Astrocyte (in vitro differentiated cells and primary cell): Measurements from ENCODE around the gene ANKRD9. TPM values are rescaled to one million over a fixed set of nuclear protein-coding genes. Genes with fewer than 3 reads are reported as not detected.
"Not testable (repeated sequence)": the region's sequence is repeated elsewhere in the genome, so short reads cannot be mapped to it uniquely, and the experiment has no call there.

Experiments
- DNase-seq: peaks from one replicate; pipeline ENCODE4 v3.0.0-alpha.2; 2010; ENCODE audit warnings: low read depth
- FAIRE-seq: peaks from 2 replicates; lab custom pipeline; 2011; peaks lifted over from hg19 to GRCh38; lab: Jason Lieb, UNC
- H2AFZ ChIP-seq: 2 replicates; pipeline ENCODE4 v1.6.0; 2012; ENCODE audit warnings: low read depth, low read length, inconsistent platforms
- H3K27ac ChIP-seq: 2 replicates; pipeline ENCODE4 v1.5.1; 2011; ENCODE audit warnings: low read depth, low read length, inconsistent platforms
- H3K27me3 ChIP-seq: 2 replicates; pipeline ENCODE4 v1.6.0; 2011; ENCODE audit warnings: low read length, inconsistent platforms; ENCODE audit not compliant: insufficient read depth
- H3K36me3 ChIP-seq: 2 replicates; pipeline ENCODE4 v1.5.1; 2011; ENCODE audit warnings: low read length, inconsistent platforms; ENCODE audit not compliant: insufficient read depth
- H3K4me1 ChIP-seq: 2 replicates; pipeline ENCODE4 v1.5.1; 2011; ENCODE audit warnings: low read length, inconsistent platforms; ENCODE audit not compliant: insufficient read depth
- H3K4me2 ChIP-seq: 2 replicates; pipeline ENCODE4 v1.6.0; 2012; ENCODE audit warnings: low read length, inconsistent platforms
- H3K4me3 ChIP-seq: 2 replicates; pipeline ENCODE4 v1.5.1; 2011; ENCODE audit warnings: low read depth, mild to moderate bottlenecking, low read length, inconsistent platforms; ENCODE audit not compliant: insufficient read depth
- H3K79me2 ChIP-seq: 2 replicates; pipeline ENCODE4 v1.6.0; 2012; ENCODE audit warnings: mild to moderate bottlenecking, low read length, inconsistent platforms; ENCODE audit not compliant: insufficient read depth
- H3K9ac ChIP-seq: 2 replicates; pipeline ENCODE4 v1.6.0; 2012; ENCODE audit warnings: mild to moderate bottlenecking, low read length, inconsistent platforms
- H3K9me3 ChIP-seq: 2 replicates; pipeline ENCODE4 v1.5.1; 2012; ENCODE audit warnings: low read depth, mild to moderate bottlenecking, low read length, inconsistent platforms; ENCODE audit not compliant: insufficient read depth
- H4K20me1 ChIP-seq: 2 replicates; pipeline ENCODE4 v1.6.0; 2012; ENCODE audit warnings: low read length, inconsistent platforms; ENCODE audit not compliant: insufficient read depth
- H3K27ac Mint-ChIP-seq: one replicate; pipeline ENCODE4 v1.8.0; 2021; ENCODE audit warnings: mild to moderate bottlenecking, mixed read lengths; ENCODE audit not compliant: unreplicated experiment
- H3K27me3 Mint-ChIP-seq: one replicate; pipeline ENCODE4 v1.8.0; 2021; ENCODE audit warnings: low read depth, mixed read lengths; ENCODE audit not compliant: unreplicated experiment
- H3K36me3 Mint-ChIP-seq: one replicate; pipeline ENCODE4 v1.8.0; 2021; ENCODE audit warnings: low read depth, mixed read lengths; ENCODE audit not compliant: unreplicated experiment
- H3K4me1 Mint-ChIP-seq: one replicate; pipeline ENCODE4 v1.8.0; 2021; ENCODE audit warnings: low read depth, mixed read lengths; ENCODE audit not compliant: unreplicated experiment
- H3K4me3 Mint-ChIP-seq: one replicate; pipeline ENCODE4 v1.8.0; 2021; ENCODE audit warnings: mild to moderate bottlenecking, moderate library complexity, mixed read lengths; ENCODE audit not compliant: unreplicated experiment
- H3K9me3 Mint-ChIP-seq: one replicate; pipeline ENCODE4 v1.8.0; 2021; ENCODE audit warnings: mild to moderate bottlenecking, mixed read lengths; ENCODE audit not compliant: unreplicated experiment
- CTCF ChIP-seq: IDR thresholded peaks from 2 replicates; pipeline ENCODE4 v1.5.1; 2011; ENCODE audit warnings: low read depth, mild to moderate bottlenecking, inconsistent platforms, low read length, moderate library complexity; ENCODE audit not compliant: insufficient read depth
- EZH2 ChIP-seq: IDR thresholded peaks from 2 replicates; pipeline ENCODE4 v1.6.1; 2012; ENCODE audit warnings: mild to moderate bottlenecking, low read length, inconsistent platforms; ENCODE audit not compliant: insufficient read depth
- total RNA-seq: library from RNA; stranded (reverse); gene quantifications from 2 replicates; pipeline ENCODE4 v1.2.1, GENCODE V29; 2021

The ANKRD9 gene
- total RNA-seq, 1 donor from 2014 or later = 9.4 TPM

- peak overlapping the region; percentile 60 for H3K4me3 ChIP-seq
- Mint-ChIP-seq H3K9me3 (no peaks in the 10 kb centered on the region), H3K4me3 (peak overlapping the region; percentile 62), H3K36me3 (no peaks in the 10 kb centered on the region), H3K4me1 (no peaks in the 10 kb centered on the region), H3K27me3 (peaks cover 12% of the 10 kb centered on the region), H3K27ac (no peak overlapping the region)
- FAIRE-seq (no peak), DNase-seq (no peak)
- H4K20me1 ChIP-seq = no peaks in the 10 kb centered on the region
- H3K79me2 ChIP-seq = no peaks in the 10 kb centered on the region
- peak overlapping the region; percentile 78 for H3K9ac ChIP-seq
- no peaks in the 10 kb centered on the region for H3K9me3 ChIP-seq
- H3K36me3 ChIP-seq = no peaks in the 10 kb centered on the region
- H2AFZ ChIP-seq = peak overlapping the region; percentile 98
- TF ChIP-seq CTCF (no peak), EZH2 (no peak)
- no peaks in the 10 kb centered on the region for H3K27me3 ChIP-seq
- H3K4me2 ChIP-seq = peak overlapping the region; percentile 87
- H3K27ac ChIP-seq = no peak overlapping the region
- H3K4me1 ChIP-seq = peaks cover 11% of the 10 kb centered on the region
Observed at GRCh38 chr14:102554821-102555819, 45.5 kb upstream of the ANKRD9 start.

- H3K9me3 Mint-ChIP-seq = no peaks in the 10 kb centered on the region
Observed at GRCh38 chr14:102551995-102552705, 42.6 kb upstream of the ANKRD9 start.

GRCh38 chr14:102550927-102551401 lies 41.4 kb upstream of the ANKRD9 start:
- H3K9me3 Mint-ChIP-seq, H3K4me3 Mint-ChIP-seq, FAIRE-seq: not testable (repeated sequence)

More at GRCh38 chr14:102551995-102552705, 42.6 kb upstream of the ANKRD9 start:
- no peaks in the 10 kb centered on the region for H4K20me1 ChIP-seq
- H3K9ac ChIP-seq = no peak overlapping the region
- peaks cover 3% of the 10 kb centered on the region for H3K27me3 ChIP-seq
- H3K9me3 ChIP-seq = no peaks in the 10 kb centered on the region
- peak; percentile 49 for DNase-seq
- H2AFZ ChIP-seq = peak overlapping the region; percentile 58
- TF ChIP-seq CTCF (no peak), EZH2 (no peak)
- H3K4me1 Mint-ChIP-seq = no peaks in the 10 kb centered on the region
- H3K27me3 Mint-ChIP-seq = peaks cover 17% of the 10 kb centered on the region
- no peaks in the 10 kb centered on the region for H3K36me3 ChIP-seq
- no peak overlapping the region for H3K27ac ChIP-seq
- no peak overlapping the region for H3K4me3 Mint-ChIP-seq
- H3K36me3 Mint-ChIP-seq = no peaks in the 10 kb centered on the region
- H3K4me1 ChIP-seq = peaks cover 11% of the 10 kb centered on the region
- no peaks in the 10 kb centered on the region for H3K79me2 ChIP-seq
- H3K27ac Mint-ChIP-seq = no peak overlapping the region
- FAIRE-seq = no peak
- no peak overlapping the region for H3K4me3 ChIP-seq
- peak overlapping the region; percentile 72 for H3K4me2 ChIP-seq

More at GRCh38 chr14:102550927-102551401, 41.4 kb upstream of the ANKRD9 start:
- not testable (repeated sequence) for H2AFZ ChIP-seq, H3K27me3 ChIP-seq, H3K36me3 ChIP-seq, H3K27ac Mint-ChIP-seq, H3K36me3 Mint-ChIP-seq, H3K4me1 Mint-ChIP-seq, DNase-seq, H3K9me3 ChIP-seq, H3K9ac ChIP-seq, H3K27ac ChIP-seq, H3K4me2 ChIP-seq, H3K4me3 ChIP-seq, H4K20me1 ChIP-seq, H3K79me2 ChIP-seq
- H3K4me1 ChIP-seq = peaks cover 11% of the 10 kb centered on the region
- peaks cover 22% of the 10 kb centered on the region for H3K27me3 Mint-ChIP-seq
